GM12878 (cell line): Measurements from ENCODE around the gene DGKB. TPM values are rescaled to one million over a fixed set of nuclear protein-coding genes. Genes with fewer than 3 reads are reported as not detected.

Source experiments
- ATAC-seq: fragments of 200-7000 bp; cut with Tn5 transposase; 3 replicates; pipeline ENCODE4 v1.9.1; 2020; ENCODE audit warnings: mild to moderate bottlenecking, moderate library complexity
- BruUV-seq: library from RNA; stranded (reverse); fragments of 400-500 nt; replicated peaks from 2 replicates; lab custom pipeline; 2021; lab: Mats Ljungman, UMichigan
- CTCF ChIA-PET: fragments of 300-600 bp; sonication (Branson Sonifier 250); formaldehyde crosslinking; extraction: SDS; loops from one replicate; lab custom pipeline; 2021; ENCODE audit warnings: inconsistent platforms; lab: Yijun Ruan, JAX
- POLR2A ChIA-PET: fragments of 350-600 bp; formaldehyde crosslinking; extraction: SDS; loops from one replicate; lab custom pipeline; 2021; ENCODE audit warnings: inconsistent platforms; lab: Charles Lee
- RAD21 ChIA-PET: fragments of 300-600 bp; sonication (Branson Sonifier 250); formaldehyde crosslinking; loops from one replicate; lab custom pipeline; 2023; ENCODE audit warnings: antibody characterized with exemption; ENCODE audit not compliant: unreplicated experiment; lab: Charles Lee
- SMC1A ChIA-PET: fragments of 300-600 bp; sonication (Branson Sonifier 250); formaldehyde crosslinking; loops from one replicate; lab custom pipeline; 2023; ENCODE audit not compliant: unreplicated experiment, uncharacterized antibody; lab: Charles Lee
- DNase-seq: peaks from one replicate; pipeline ENCODE4 v3.0.0-alpha.2; 2011; ENCODE audit warnings: low read depth, low spot score
- FAIRE-seq: peaks from 3 replicates; lab custom pipeline; 2011; peaks lifted over from hg19 to GRCh38; lab: Jason Lieb, UNC
- H2AFZ ChIP-seq: 2 replicates; pipeline ENCODE4 v1.6.0; 2011; ENCODE audit warnings: low read depth, low read length, control low read depth; ENCODE audit not compliant: control insufficient read depth
- H3K27ac ChIP-seq: 2 replicates; pipeline ENCODE4 v1.5.1; 2011; ENCODE audit warnings: control low read depth; ENCODE audit not compliant: control insufficient read depth, insufficient read depth
- H3K27me3 ChIP-seq, 2 experiments: replicated peaks in 1 of 2; 2 replicates each; pipeline versions ENCODE4 v1.6.0 to v1.6.1; 2011; ENCODE audit warnings: low read length in 1 of 2; ENCODE audit not compliant: control insufficient read depth in 2 of 2, insufficient read depth in 2 of 2
- H3K36me3 ChIP-seq, 2 experiments: 2 replicates each; pipeline ENCODE4 v1.5.1; 2011; ENCODE audit warnings: low read length in 1 of 2; ENCODE audit not compliant: control insufficient read depth in 2 of 2, insufficient read depth in 2 of 2
- H3K4me1 ChIP-seq: 2 replicates; pipeline ENCODE4 v1.6.1; 2011; ENCODE audit warnings: mild to moderate bottlenecking, low read length, moderate library complexity, mixed read lengths; ENCODE audit not compliant: control insufficient read depth, insufficient read depth
- H3K4me2 ChIP-seq: 2 replicates; pipeline ENCODE4 v1.6.0; 2011; ENCODE audit warnings: control low read depth; ENCODE audit not compliant: control insufficient read depth, insufficient read depth
- H3K4me3 ChIP-seq: fragments of 200-600 bp; sonication (generic); 2 replicates; pipeline ENCODE4 v1.5.1; 2016
- H3K79me2 ChIP-seq: 2 replicates; pipeline ENCODE4 v1.6.0; 2011; ENCODE audit warnings: low read length; ENCODE audit not compliant: control insufficient read depth, insufficient read depth
- H3K9ac ChIP-seq: 2 replicates; pipeline ENCODE4 v1.8.0; 2011; ENCODE audit warnings: low read length, control low read depth, mixed read lengths; ENCODE audit not compliant: control insufficient read depth, insufficient read depth
- H3K9me3 ChIP-seq: replicated peaks from 3 replicates; pipeline ENCODE4 v1.5.1; 2011; ENCODE audit warnings: mild to moderate bottlenecking, low read length; ENCODE audit not compliant: control insufficient read depth, insufficient read depth
- H4K20me1 ChIP-seq: 2 replicates; pipeline ENCODE4 v1.6.0; 2011; ENCODE audit not compliant: control insufficient read depth, insufficient read depth
- BCLAF1 ChIP-seq: fragments of 450-650 bp; IDR thresholded peaks from 2 replicates; pipeline ENCODE4 v1.6.1; 2017; ENCODE audit warnings: antibody characterized with exemption, mild to moderate bottlenecking, moderate library complexity
- CBFB ChIP-seq: IDR thresholded peaks from 2 replicates; pipeline ENCODE4 v1.6.1; 2016; ENCODE audit warnings: antibody characterized with exemption, low read depth
- CHD4 ChIP-seq: fragments of 200-600 bp; sonication (generic); IDR thresholded peaks from 2 replicates; pipeline ENCODE4 v1.6.1; 2016; ENCODE audit warnings: mild to moderate bottlenecking
- CREB1 ChIP-seq: IDR thresholded peaks from 2 replicates; pipeline ENCODE4 v1.6.1; 2012; ENCODE audit warnings: low read depth, mild to moderate bottlenecking, inconsistent platforms
- EGR1 ChIP-seq, 2 experiments: IDR thresholded peaks; 1 replicate in 1 of 2; 2 replicates in 1 of 2; pipeline ENCODE4 v1.6.1; 2011 to 2012; ENCODE audit warnings: low read depth in 2 of 2, low read length in 2 of 2, borderline replicate concordance in 1 of 2, mild to moderate bottlenecking in 1 of 2, moderate library complexity in 1 of 2
- NBN ChIP-seq: fragments of 450-650 bp; IDR thresholded peaks from 2 replicates; pipeline ENCODE4 v1.6.1; 2016
- SRF ChIP-seq, 2 experiments: IDR thresholded peaks; 2 replicates each; pipeline ENCODE4 v1.6.1; 2011; ENCODE audit warnings: low read depth in 2 of 2, low read length in 2 of 2, mild to moderate bottlenecking in 1 of 2, moderate library complexity in 1 of 2
- USF1 ChIP-seq: IDR thresholded peaks from 2 replicates; pipeline ENCODE4 v1.6.1; 2011; ENCODE audit warnings: borderline replicate concordance, low read depth, mild to moderate bottlenecking, moderate library complexity, mixed read lengths, low read length; ENCODE audit not compliant: insufficient read depth; ENCODE audit errors: extremely low read length
- WRNIP1 ChIP-seq: IDR thresholded peaks from 2 replicates; pipeline ENCODE4 v1.6.1; 2011; ENCODE audit warnings: low read depth, low read length, improper control_type of control experiment, borderline replicate concordance
- ZNF24 ChIP-seq: fragments of 450-650 bp; IDR thresholded peaks from 2 replicates; pipeline ENCODE4 v1.6.1; 2017; ENCODE audit warnings: antibody characterized with exemption, mild to moderate bottlenecking
- WGBS: methylation state at CpG from one replicate; pipeline ENCODE4 v1.1.6; 2016; ENCODE audit warnings: low lambda C conversion rate; ENCODE audit not compliant: insufficient replicate concordance, insufficient coverage; ENCODE audit errors: missing lambda C conversion rate; 5-methylcytosine and 5-hydroxymethylcytosine counted together
- in situ Hi-C: fragments of 300-500 bp; cut with MboI; formaldehyde crosslinking; loops from 9 replicates; pipeline ENCODE4 v1.14.3; 2018; ENCODE audit warnings: mixed read lengths
- intact Hi-C: fragments of 100-400 bp; cut with micrococcal nuclease; formaldehyde crosslinking; loops from one replicate; pipeline ENCODE4 v1.14.2; 2022; ENCODE audit not compliant: unreplicated experiment
- polyA plus RNA-seq, 11 experiments: library from polyadenylated mRNA; depleted of rRNA in 4 of 11; unstranded in 6 of 11; stranded (reverse) in 5 of 11; fragments of >200 nt; fragmentation: Nextera tagmentation in 4 of 11; fragmentation: Illumina TruSeq in 1 of 11; extraction: Ambion mirVana in 4 of 11; extraction: Trizol in 1 of 11; gene quantifications; 1 replicate in 1 of 11; 2 replicates in 10 of 11; pipeline versions ENCODE4 v1.2.1 to v1.2.3, GENCODE V29; 2011 to 2016; ENCODE audit warnings: inconsistent platforms in 2 of 11, missing spikeins in 2 of 11, low read depth in 1 of 11
- total RNA-seq, 4 experiments: library from RNA; depleted of rRNA in 3 of 4; stranded (reverse); fragments of >200 nt in 3 of 4; fragmentation: Illumina TruSeq in 1 of 4; extraction: Trizol in 1 of 4; gene quantifications; 2 replicates each; pipeline versions ENCODE4 v1.2.1 to v1.2.3, GENCODE V29; 2013 to 2021
- TF ChIP-seq, protein P1 (sequence below), 3 experiments: IDR thresholded peaks in 2 of 3; conservative IDR thresholded peaks in 1 of 3; 2 replicates each; pipeline ENCODE4 v1.5.1; 2011; ENCODE audit warnings: low read depth in 3 of 3, low read length in 3 of 3, mild to moderate bottlenecking in 3 of 3, control low read depth in 2 of 3, moderate library complexity in 2 of 3, inconsistent platforms in 1 of 3, mixed read lengths in 1 of 3; ENCODE audit not compliant: control insufficient read depth in 2 of 3, insufficient read depth in 1 of 3; ENCODE audit errors: extremely low read depth in 1 of 3
- TF ChIP-seq, protein P2 (sequence below): IDR thresholded peaks from 2 replicates; pipeline ENCODE4 v1.6.1; 2012; ENCODE audit warnings: low read depth, low read length, improper control_type of control experiment

DGKB gene
- total and polyA plus RNA-seq, 10 of the 15 experiments (the other 5 are each of a cell fraction or from before 2014, with no cell fraction given) = 0.02 to 0.10 (median 0.04) TPM; not detected in 6

GRCh38 chr7:14720785-14721184 is 181.8 kb downstream of the DGKB start:
- no peak overlapping the region for H3K9ac ChIP-seq
- no TSS peak for BruUV-seq
- no peak for DNase-seq
- no peaks in the 10 kb centered on the region for H3K9me3 ChIP-seq
- H3K4me2 ChIP-seq = no peak overlapping the region
- H3K27ac ChIP-seq = no peak overlapping the region
- in situ Hi-C loops (loop anchor here (25.0 kb wide), 2 partner anchors 992 to 1342 kb away; no protein-coding TSS in a partner anchor), intact Hi-C loops (no loop called here)
- no peaks in the 10 kb centered on the region for H4K20me1 ChIP-seq
- ChIA-PET CTCF (interaction anchor here (0.8 to 3.9 kb wide), 7 partner anchors 14 to 448 kb away, joined by 3 to 28 read pairs (median 5); no protein-coding TSS in a partner anchor), SMC1A (interaction anchor here (0.7 to 9.3 kb wide), 3 partner anchors 203 to 299 kb away, joined by 3 to 109 read pairs (median 4); no protein-coding TSS in a partner anchor), POLR2A (interaction anchor here (0.6 to 0.7 kb wide), 2 partner anchors 18 to 636 kb away, joined by 3 read pairs; no protein-coding TSS in a partner anchor), RAD21 (interaction anchor here (0.7 to 1.3 kb wide), 4 partner anchors 29 to 1844 kb away, joined by 3 to 7 read pairs (median 3); no protein-coding TSS in a partner anchor)
- TF ChIP-seq, protein P1, sequence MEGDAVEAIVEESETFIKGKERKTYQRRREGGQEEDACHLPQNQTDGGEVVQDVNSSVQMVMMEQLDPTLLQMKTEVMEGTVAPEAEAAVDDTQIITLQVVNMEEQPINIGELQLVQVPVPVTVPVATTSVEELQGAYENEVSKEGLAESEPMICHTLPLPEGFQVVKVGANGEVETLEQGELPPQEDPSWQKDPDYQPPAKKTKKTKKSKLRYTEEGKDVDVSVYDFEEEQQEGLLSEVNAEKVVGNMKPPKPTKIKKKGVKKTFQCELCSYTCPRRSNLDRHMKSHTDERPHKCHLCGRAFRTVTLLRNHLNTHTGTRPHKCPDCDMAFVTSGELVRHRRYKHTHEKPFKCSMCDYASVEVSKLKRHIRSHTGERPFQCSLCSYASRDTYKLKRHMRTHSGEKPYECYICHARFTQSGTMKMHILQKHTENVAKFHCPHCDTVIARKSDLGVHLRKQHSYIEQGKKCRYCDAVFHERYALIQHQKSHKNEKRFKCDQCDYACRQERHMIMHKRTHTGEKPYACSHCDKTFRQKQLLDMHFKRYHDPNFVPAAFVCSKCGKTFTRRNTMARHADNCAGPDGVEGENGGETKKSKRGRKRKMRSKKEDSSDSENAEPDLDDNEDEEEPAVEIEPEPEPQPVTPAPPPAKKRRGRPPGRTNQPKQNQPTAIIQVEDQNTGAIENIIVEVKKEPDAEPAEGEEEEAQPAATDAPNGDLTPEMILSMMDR (IDR thresholded peaks at IDR 0.05 in 2 of 3, conservative IDR thresholded peaks at IDR 0.05 in 1 of 3; ENCODE audit: control insufficient read depth in 2 of 3, extremely low read depth in 1 of 3, insufficient read depth in 1 of 3, low read depth in 3 of 3, low read length in 3 of 3) = no peak
- no peak for TF ChIP-seq CHD4
- no peak for TF ChIP-seq SRF (IDR thresholded peaks at IDR 0.05; ENCODE audit: low read depth in 2 of 2, low read length in 2 of 2)
- TF ChIP-seq BCLAF1 = no peak
- no peak for TF ChIP-seq USF1
- no peak for TF ChIP-seq NBN
- no peak for TF ChIP-seq WRNIP1
- no peak for TF ChIP-seq ZNF24
- TF ChIP-seq EGR1 (IDR thresholded peaks at IDR 0.05; ENCODE audit: borderline replicate concordance in 1 of 2, low read depth in 2 of 2, low read length in 2 of 2) = no peak
- TF ChIP-seq CREB1 = no peak
- TF ChIP-seq CBFB = no peak
- TF ChIP-seq, protein P2, sequence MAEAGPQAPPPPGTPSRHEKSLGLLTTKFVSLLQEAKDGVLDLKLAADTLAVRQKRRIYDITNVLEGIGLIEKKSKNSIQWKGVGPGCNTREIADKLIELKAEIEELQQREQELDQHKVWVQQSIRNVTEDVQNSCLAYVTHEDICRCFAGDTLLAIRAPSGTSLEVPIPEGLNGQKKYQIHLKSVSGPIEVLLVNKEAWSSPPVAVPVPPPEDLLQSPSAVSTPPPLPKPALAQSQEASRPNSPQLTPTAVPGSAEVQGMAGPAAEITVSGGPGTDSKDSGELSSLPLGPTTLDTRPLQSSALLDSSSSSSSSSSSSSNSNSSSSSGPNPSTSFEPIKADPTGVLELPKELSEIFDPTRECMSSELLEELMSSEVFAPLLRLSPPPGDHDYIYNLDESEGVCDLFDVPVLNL = no peak
- no peaks in the 10 kb centered on the region for H3K79me2 ChIP-seq
- no peaks in the 10 kb centered on the region for H3K27me3 ChIP-seq
- H3K4me1 ChIP-seq = no peaks in the 10 kb centered on the region
- H3K36me3 ChIP-seq = no peaks in the 10 kb centered on the region
- ATAC-seq = no peak
- no peak overlapping the region for H3K4me3 ChIP-seq
- no peak for FAIRE-seq
- no peak overlapping the region for H2AFZ ChIP-seq
- WGBS = 51% methylated on average over 3 of the region's 3 CpGs
